PFSK-1 (cell line): ENCODE results near the gene FAR2.

Experiments
- FOXP2 ChIP-seq: optimal IDR thresholded peaks from 2 replicates; pipeline ENCODE3; 2011; ENCODE audit warnings: borderline replicate concordance, control low read depth, inconsistent platforms; ENCODE audit not compliant: insufficient read depth; ENCODE audit errors: extremely low read length, extremely low read depth
- POLR2AphosphoS5 ChIP-seq: IDR thresholded peaks from 2 replicates; pipeline ENCODE4 v1.6.1; 2012; ENCODE audit warnings: low read depth, mild to moderate bottlenecking, control low read depth, low read length, moderate library complexity
- SIN3A ChIP-seq: IDR thresholded peaks from 2 replicates; pipeline ENCODE4 v1.6.1; 2012; ENCODE audit warnings: mild to moderate bottlenecking, low read length, moderate library complexity, borderline replicate concordance; ENCODE audit not compliant: insufficient read depth
- TAF1 ChIP-seq: IDR thresholded peaks from 2 replicates; pipeline ENCODE4 v1.6.1; 2012; ENCODE audit warnings: low read length, control low read depth, borderline replicate concordance; ENCODE audit not compliant: insufficient read depth
- TF ChIP-seq, protein P1 (sequence below), 2 experiments: IDR thresholded peaks; 2 replicates each; pipeline versions ENCODE4 v1.6.1 to v1.8.0; 2011 to 2012; ENCODE audit warnings: low read depth in 2 of 2, low read length in 2 of 2, control low read depth in 1 of 2, inconsistent platforms in 1 of 2, mild to moderate bottlenecking in 1 of 2, moderate library complexity in 1 of 2; ENCODE audit not compliant: insufficient read depth in 1 of 2

The FAR2 gene

GRCh38 chr12:29333178-29333577, 184.1 kb downstream of the FAR2 start:
- TF ChIP-seq POLR2AphosphoS5, result no peak

DNA sequence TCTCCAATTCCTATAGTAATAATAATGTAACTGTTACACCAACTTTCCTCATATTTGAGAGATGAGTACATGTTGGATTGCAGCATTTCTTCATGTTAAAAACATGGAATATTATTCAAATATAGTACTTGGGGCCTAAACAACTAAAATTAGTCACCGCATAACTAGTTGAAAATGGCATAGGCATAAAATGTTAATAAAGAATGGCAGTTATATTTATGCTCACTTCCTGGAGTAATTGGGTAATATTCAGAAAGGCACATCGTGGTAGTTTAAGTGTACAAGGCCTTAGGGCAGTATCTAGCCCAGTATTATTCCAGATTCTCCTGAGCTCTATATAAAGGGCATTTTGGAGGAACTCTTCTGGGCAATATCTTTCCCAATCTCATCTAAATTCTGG, 185.9 kb downstream of the FAR2 start:
- TF ChIP-seq POLR2AphosphoS5 (no peak), TAF1 (no peak), FOXP2 (no peak), SIN3A (no peak)
- TF ChIP-seq, protein P1, sequence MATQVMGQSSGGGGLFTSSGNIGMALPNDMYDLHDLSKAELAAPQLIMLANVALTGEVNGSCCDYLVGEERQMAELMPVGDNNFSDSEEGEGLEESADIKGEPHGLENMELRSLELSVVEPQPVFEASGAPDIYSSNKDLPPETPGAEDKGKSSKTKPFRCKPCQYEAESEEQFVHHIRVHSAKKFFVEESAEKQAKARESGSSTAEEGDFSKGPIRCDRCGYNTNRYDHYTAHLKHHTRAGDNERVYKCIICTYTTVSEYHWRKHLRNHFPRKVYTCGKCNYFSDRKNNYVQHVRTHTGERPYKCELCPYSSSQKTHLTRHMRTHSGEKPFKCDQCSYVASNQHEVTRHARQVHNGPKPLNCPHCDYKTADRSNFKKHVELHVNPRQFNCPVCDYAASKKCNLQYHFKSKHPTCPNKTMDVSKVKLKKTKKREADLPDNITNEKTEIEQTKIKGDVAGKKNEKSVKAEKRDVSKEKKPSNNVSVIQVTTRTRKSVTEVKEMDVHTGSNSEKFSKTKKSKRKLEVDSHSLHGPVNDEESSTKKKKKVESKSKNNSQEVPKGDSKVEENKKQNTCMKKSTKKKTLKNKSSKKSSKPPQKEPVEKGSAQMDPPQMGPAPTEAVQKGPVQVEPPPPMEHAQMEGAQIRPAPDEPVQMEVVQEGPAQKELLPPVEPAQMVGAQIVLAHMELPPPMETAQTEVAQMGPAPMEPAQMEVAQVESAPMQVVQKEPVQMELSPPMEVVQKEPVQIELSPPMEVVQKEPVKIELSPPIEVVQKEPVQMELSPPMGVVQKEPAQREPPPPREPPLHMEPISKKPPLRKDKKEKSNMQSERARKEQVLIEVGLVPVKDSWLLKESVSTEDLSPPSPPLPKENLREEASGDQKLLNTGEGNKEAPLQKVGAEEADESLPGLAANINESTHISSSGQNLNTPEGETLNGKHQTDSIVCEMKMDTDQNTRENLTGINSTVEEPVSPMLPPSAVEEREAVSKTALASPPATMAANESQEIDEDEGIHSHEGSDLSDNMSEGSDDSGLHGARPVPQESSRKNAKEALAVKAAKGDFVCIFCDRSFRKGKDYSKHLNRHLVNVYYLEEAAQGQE (IDR thresholded peaks at IDR 0.05; ENCODE audit: insufficient read depth in 1 of 2, low read depth in 2 of 2, low read length in 2 of 2), result no peak

GRCh38 chr12:29337325-29337724, 188.2 kb downstream of the FAR2 start:
- TF ChIP-seq POLR2AphosphoS5 (no peak), FOXP2 (no peak), SIN3A (no peak), TAF1 (no peak)
- TF ChIP-seq, protein P1 (IDR thresholded peaks at IDR 0.05; ENCODE audit: insufficient read depth in 1 of 2, low read depth in 2 of 2, low read length in 2 of 2), result no peak

GRCh38 chr12:29343022-29343799, 194.1 kb downstream of the FAR2 start:
- TF ChIP-seq SIN3A (no peak), POLR2AphosphoS5 (no peak), TAF1 (no peak), FOXP2 (no peak)
- TF ChIP-seq, protein P1 (IDR thresholded peaks at IDR 0.05; ENCODE audit: insufficient read depth in 1 of 2, low read depth in 2 of 2, low read length in 2 of 2), result no peak

- no peak for TF ChIP-seq FOXP2
Observed at GRCh38 chr12:29346769-29347421, 197.8 kb downstream of the FAR2 start.

- no peak for TF ChIP-seq TAF1
- TF ChIP-seq FOXP2, result no peak
Observed at GRCh38 chr12:29350080-29350479, 201.0 kb downstream of the FAR2 start.
